ENCODE data around the gene GAPDH. TPM values are rescaled to one million over a fixed set of nuclear protein-coding genes. Genes with fewer than 3 reads are reported as not detected.

GAPDH gene
- total RNA-seq, 1 experiment from 2014 or later: 4,097 TPM

- Mint-ChIP-seq H3K27ac (ENCODE audit: low read depth, unreplicated experiment) (peak overlapping the region; percentile 21), H3K36me3 (ENCODE audit: insufficient read depth, unreplicated experiment) (peaks cover 55% of the 10 kb centered on the region), H3K4me1 (ENCODE audit: insufficient read depth, unreplicated experiment) (peaks cover 32% of the 10 kb centered on the region), H3K27me3 (ENCODE audit: insufficient read depth, unreplicated experiment) (no peaks in the 10 kb centered on the region), H3K4me3 (ENCODE audit: unreplicated experiment) (peak overlapping the region; percentile 63), H3K9me3 (ENCODE audit: unreplicated experiment) (no peaks in the 10 kb centered on the region)
- peak; percentile 39 for DNase-seq (ENCODE audit: unreplicated experiment)
- CTCF ChIA-PET: interaction anchor here (0.6 to 8.2 kb wide), 31 partner anchors 8 to 1413 kb away, joined by 3 to 99 read pairs (median 5); partner anchors contain the start of gene VAMP1
- no peak for TF ChIP-seq CTCF (IDR thresholded peaks at IDR 0.05; ENCODE audit: unreplicated experiment)
- POLR2A ChIA-PET: interaction anchor here (0.8 to 7.0 kb wide), 17 partner anchors 13 to 203 kb away, joined by 3 to 74 read pairs (median 7); partner anchors contain the start of genes COPS7A, IFFO1, MRPL51 and NOP2
- intact Hi-C loops (cut with micrococcal nuclease): loop anchor here (5.0 kb wide), 1 partner anchor 202 kb away; no protein-coding TSS in a partner anchor
- no TSS peak for BruUV-seq (replicated peaks)
Measured at GRCh38 chr12:6539314-6539682, 5.0 kb downstream of the GAPDH start.

- Mint-ChIP-seq H3K27me3 (ENCODE audit: insufficient read depth, unreplicated experiment) (no peaks in the 10 kb centered on the region), H3K4me3 (ENCODE audit: unreplicated experiment) (peak overlapping the region; percentile 63), H3K27ac (ENCODE audit: low read depth, unreplicated experiment) (peak overlapping the region; percentile 21), H3K4me1 (ENCODE audit: insufficient read depth, unreplicated experiment) (peaks cover 32% of the 10 kb centered on the region), H3K9me3 (ENCODE audit: unreplicated experiment) (no peaks in the 10 kb centered on the region), H3K36me3 (ENCODE audit: insufficient read depth, unreplicated experiment) (peaks cover 55% of the 10 kb centered on the region)
- CTCF ChIA-PET: interaction anchor here (0.6 to 8.2 kb wide), 28 partner anchors 8 to 1414 kb away, joined by 3 to 99 read pairs (median 4); partner anchors contain the start of gene VAMP1
- no TSS peak for BruUV-seq (replicated peaks)
- intact Hi-C loops (cut with micrococcal nuclease): loop anchor here (5.0 kb wide), 1 partner anchor 202 kb away; no protein-coding TSS in a partner anchor
- DNase-seq (ENCODE audit: unreplicated experiment): peak; percentile 41
- POLR2A ChIA-PET: interaction anchor here (0.8 to 7.0 kb wide), 20 partner anchors 13 to 203 kb away, joined by 3 to 74 read pairs (median 6); partner anchors contain the start of genes COPS7A, IFFO1, MRPL51 and NOP2
- no peak for TF ChIP-seq CTCF (IDR thresholded peaks at IDR 0.05; ENCODE audit: unreplicated experiment)
Measured at GRCh38 chr12:6539707-6540134, 5.4 kb downstream of the GAPDH start.

- Mint-ChIP-seq H3K4me1 (ENCODE audit: insufficient read depth, unreplicated experiment) (peaks cover 32% of the 10 kb centered on the region), H3K27ac (ENCODE audit: low read depth, unreplicated experiment) (peak overlapping the region; percentile 90), H3K4me3 (ENCODE audit: unreplicated experiment) (peak overlapping the region; percentile 63), H3K27me3 (ENCODE audit: insufficient read depth, unreplicated experiment) (no peaks in the 10 kb centered on the region), H3K36me3 (ENCODE audit: insufficient read depth, unreplicated experiment) (peaks cover 53% of the 10 kb centered on the region), H3K9me3 (ENCODE audit: unreplicated experiment) (no peaks in the 10 kb centered on the region)
- CTCF ChIA-PET: interaction anchor here (0.6 to 8.2 kb wide), 21 partner anchors 9 to 610 kb away, joined by 3 to 99 read pairs (median 4); partner anchors contain the start of gene VAMP1
- intact Hi-C loops (cut with micrococcal nuclease): no loop called here
- POLR2A ChIA-PET: interaction anchor here (0.7 to 7.0 kb wide), 19 partner anchors 12 to 351 kb away, joined by 3 to 74 read pairs (median 6); partner anchors contain the start of genes IFFO1, MRPL51, NOP2 and TAPBPL
- no peak for TF ChIP-seq CTCF (IDR thresholded peaks at IDR 0.05; ENCODE audit: unreplicated experiment)
- peak; percentile 97 for DNase-seq (ENCODE audit: unreplicated experiment)
- no TSS peak for BruUV-seq (replicated peaks)
Measured at GRCh38 chr12:6540181-6540877, 6.0 kb downstream of the GAPDH start.
